Muscle of leg (tissue), 11 donors: ENCODE results near the gene DCP1B. TPM values are rescaled to one million over a fixed set of nuclear protein-coding genes. Genes with fewer than 3 reads are reported as not detected.
"Not testable (repeated sequence)": the region's sequence is repeated elsewhere in the genome, so short reads cannot be mapped to it uniquely, and the experiment has no call there.

ENCODE experiments used
- DNase-seq: peaks from one replicate; pipeline ENCODE4 v3.0.0; 2013
- H3K27ac ChIP-seq: one replicate; pipeline ENCODE4 v1.5.1; 2013; ENCODE audit warnings: mild to moderate bottlenecking, low read length, control low read depth
- H3K27me3 ChIP-seq: one replicate; pipeline ENCODE4 v1.6.1; 2013; ENCODE audit warnings: low read length; ENCODE audit not compliant: control insufficient read depth, insufficient read depth
- H3K36me3 ChIP-seq: one replicate; pipeline ENCODE4 v1.6.1; 2013; ENCODE audit warnings: low read length; ENCODE audit not compliant: control insufficient read depth, insufficient read depth
- H3K4me1 ChIP-seq: one replicate; pipeline ENCODE4 v1.6.1; 2013; ENCODE audit warnings: low read length; ENCODE audit not compliant: control insufficient read depth, insufficient read depth
- H3K4me3 ChIP-seq: one replicate; pipeline ENCODE4 v1.5.1; 2013; ENCODE audit warnings: low read length, control low read depth
- H3K9me3 ChIP-seq: replicated peaks from 2 replicates; pipeline ENCODE4 v1.6.1; 2013; ENCODE audit warnings: low read depth, low read length; ENCODE audit not compliant: control insufficient read depth
- WGBS: methylation state at CpG from one replicate; pipeline ENCODE4 v1.1.5; 2013; ENCODE audit warnings: missing lambda C conversion rate; ENCODE audit not compliant: insufficient coverage; 5-methylcytosine and 5-hydroxymethylcytosine counted together
- polyA plus RNA-seq, 8 donors: library from polyadenylated mRNA; unstranded; fragments of 120-200 nt; gene quantifications; one replicate each; pipeline versions ENCODE4 v1.2.1 to v1.2.3, GENCODE V29; 2013; ENCODE audit warnings: inconsistent platforms in 1 of 8, low replicate concordance in 1 of 8; ENCODE audit not compliant: insufficient read length in 8 of 8, insufficient read depth in 1 of 8
- total RNA-seq: library from RNA; stranded (reverse); fragments of 120-200 nt; gene quantifications from one replicate; pipeline ENCODE4 v1.2.4, GENCODE V29; 2013

Gene DCP1B
- total and polyA plus RNA-seq, 9 donors, result 8.3 to 13.1 (median 11.1) TPM

GRCh38 chr12:1962051-1963020, 41.9 kb downstream of the DCP1B start:
- Histone ChIP-seq H3K9me3 (no peaks in the 10 kb centered on the region), H3K4me1 (no peaks in the 10 kb centered on the region), H3K27ac (no peak overlapping the region), H3K4me3 (no peak overlapping the region), H3K27me3 (no peaks in the 10 kb centered on the region), H3K36me3 (peaks cover 18% of the 10 kb centered on the region)
- no peak for DNase-seq
- 78% methylated on average over 3 of the region's 5 CpGs for WGBS

- no peaks in the 10 kb centered on the region for H3K27me3 ChIP-seq
- H3K27ac ChIP-seq, result no peak overlapping the region
- no peak overlapping the region for H3K4me3 ChIP-seq
- H3K4me1 ChIP-seq, result no peaks in the 10 kb centered on the region
- DNase-seq, result no peak
- peaks cover 25% of the 10 kb centered on the region for H3K36me3 ChIP-seq
- WGBS, result no CpG with 5 or more reads among the region's 3 CpGs
- H3K9me3 ChIP-seq, result no peaks in the 10 kb centered on the region
Observed at GRCh38 chr12:1956716-1957115, 47.5 kb downstream of the DCP1B start.

GRCh38 chr12:1949771-1950470, 54.3 kb downstream of the DCP1B start:
- Histone ChIP-seq H3K27me3 (no peaks in the 10 kb centered on the region), H3K4me3 (no peak overlapping the region), H3K36me3 (peaks cover 74% of the 10 kb centered on the region), H3K27ac (no peak overlapping the region), H3K9me3 (no peaks in the 10 kb centered on the region), H3K4me1 (no peaks in the 10 kb centered on the region)
- no peak for DNase-seq
- WGBS, result 66% methylated on average over 8 of the region's 15 CpGs

- no peaks in the 10 kb centered on the region for H3K27me3 ChIP-seq
- H3K27ac ChIP-seq, result no peak overlapping the region
- no peaks in the 10 kb centered on the region for H3K9me3 ChIP-seq
- no peak overlapping the region for H3K4me3 ChIP-seq
- no peaks in the 10 kb centered on the region for H3K4me1 ChIP-seq
- WGBS, result 90% methylated on average over 6 of the region's 11 CpGs
- no peak for DNase-seq
- H3K36me3 ChIP-seq, result peaks cover 69% of the 10 kb centered on the region
Observed at GRCh38 chr12:1948883-1949282, 55.4 kb downstream of the DCP1B start.

- H3K4me1 ChIP-seq, result no peaks in the 10 kb centered on the region
- H3K27ac ChIP-seq, result no peak overlapping the region
- no peak overlapping the region for H3K4me3 ChIP-seq
- no peaks in the 10 kb centered on the region for H3K9me3 ChIP-seq
- H3K36me3 ChIP-seq, result peaks cover 55% of the 10 kb centered on the region
- no CpG with 5 or more reads among the region's 1 CpG for WGBS
- no peaks in the 10 kb centered on the region for H3K27me3 ChIP-seq
- DNase-seq, result no peak
Observed at GRCh38 chr12:1947081-1947480, 57.2 kb downstream of the DCP1B start.

GRCh38 chr12:1946296-1946695, 58.0 kb downstream of the DCP1B start:
- DNase-seq, result no peak

GRCh38 chr12:1945502-1945901, 58.8 kb downstream of the DCP1B start:
- H3K27me3 ChIP-seq, H3K4me1 ChIP-seq, H3K9me3 ChIP-seq, H3K27ac ChIP-seq, DNase-seq, H3K4me3 ChIP-seq: not testable (repeated sequence)
- peaks cover 41% of the 10 kb centered on the region for H3K36me3 ChIP-seq
- 100% methylated on average over 2 of the region's 5 CpGs for WGBS

More at GRCh38 chr12:1946296-1946695, 58.0 kb downstream of the DCP1B start:
- Histone ChIP-seq H3K27me3 (no peaks in the 10 kb centered on the region), H3K9me3 (no peaks in the 10 kb centered on the region), H3K4me1 (no peaks in the 10 kb centered on the region), H3K36me3 (peaks cover 48% of the 10 kb centered on the region), H3K27ac (no peak overlapping the region), H3K4me3 (no peak overlapping the region)
- WGBS, result 84% methylated on average over 2 of the region's 3 CpGs

- Histone ChIP-seq H3K36me3 (peaks cover 18% of the 10 kb centered on the region), H3K4me3 (no peak overlapping the region), H3K4me1 (peaks cover 16% of the 10 kb centered on the region), H3K9me3 (no peaks in the 10 kb centered on the region), H3K27me3 (no peaks in the 10 kb centered on the region), H3K27ac (peak overlapping the region; percentile 35)
- 2% methylated on average over 11 of the region's 16 CpGs for WGBS
- DNase-seq, result peak; percentile 88
Observed at GRCh38 chr12:1939801-1940607, 64.3 kb downstream of the DCP1B start.

- peaks cover 18% of the 10 kb centered on the region for H3K4me1 ChIP-seq
- H3K4me3 ChIP-seq, result no peak overlapping the region
- H3K36me3 ChIP-seq, result peaks cover 18% of the 10 kb centered on the region
- 43% methylated on average over 1 of the region's 10 CpGs for WGBS
- no peaks in the 10 kb centered on the region for H3K9me3 ChIP-seq
- DNase-seq, result no peak
- H3K27me3 ChIP-seq, result no peaks in the 10 kb centered on the region
- no peak overlapping the region for H3K27ac ChIP-seq
Observed at GRCh38 chr12:1939331-1939730, 64.9 kb downstream of the DCP1B start.
